WTC11 (cell line): ENCODE data around the gene POLR3H. TPM values are rescaled to one million over a fixed set of nuclear protein-coding genes. Genes with fewer than 3 reads are reported as not detected.

Experiments
- ATAC-seq: fragments of 200-7000 bp; cut with Tn5 transposase; 2 replicates; pipeline ENCODE4 v1.10.0; 2021; ENCODE audit warnings: mild to moderate bottlenecking, moderate library complexity
- CTCF ChIA-PET: fragments of 300-600 bp; sonication (Branson Sonifier 250); formaldehyde crosslinking; loops from one replicate; lab custom pipeline; 2021; ENCODE audit warnings: antibody characterized with exemption; lab: Charles Lee
- POLR2A ChIA-PET: fragments of 350-600 bp; sonication (Branson Sonifier 250); formaldehyde crosslinking; loops from one replicate; lab custom pipeline; 2021; ENCODE audit warnings: antibody characterized with exemption; lab: Charles Lee
- DNase-seq: peaks from one replicate; pipeline ENCODE4 v3.0.0; 2021; ENCODE audit warnings: low spot score
- H3K27ac Mint-ChIP-seq: 2 replicates; pipeline ENCODE4 v1.8.0; 2021; ENCODE audit warnings: mixed read lengths
- H3K27me3 Mint-ChIP-seq: 2 replicates; pipeline ENCODE4 v1.8.0; 2021; ENCODE audit warnings: low read depth, mild to moderate bottlenecking, moderate library complexity, mixed read lengths
- H3K36me3 Mint-ChIP-seq: 2 replicates; pipeline ENCODE4 v1.8.0; 2021; ENCODE audit warnings: mixed read lengths
- H3K4me1 Mint-ChIP-seq: 2 replicates; pipeline ENCODE4 v1.8.0; 2022; ENCODE audit warnings: mixed read lengths
- H3K4me3 Mint-ChIP-seq: 2 replicates; pipeline ENCODE4 v1.8.0; 2021; ENCODE audit warnings: mild to moderate bottlenecking, moderate library complexity, mixed read lengths
- H3K9me3 Mint-ChIP-seq: 2 replicates; pipeline ENCODE4 v1.8.0; 2021; ENCODE audit warnings: mixed read lengths
- CBFB ChIP-seq: sonication (generic); formaldehyde crosslinking; IDR thresholded peaks from 2 replicates; pipeline ENCODE4 v1.8.1; 2022; ENCODE audit warnings: mild to moderate bottlenecking, low read depth, missing genetic modification reagents
- ELF4 ChIP-seq: sonication (generic); formaldehyde crosslinking; IDR thresholded peaks from 2 replicates; pipeline ENCODE4 v1.8.1; 2022; ENCODE audit warnings: low read depth, mild to moderate bottlenecking, moderate library complexity, missing genetic modification reagents
- ESRRA ChIP-seq: sonication (generic); formaldehyde crosslinking; IDR thresholded peaks from 2 replicates; pipeline ENCODE4 v1.8.1; 2022; ENCODE audit warnings: mild to moderate bottlenecking, missing genetic modification reagents, borderline replicate concordance
- FOXJ3 ChIP-seq: sonication (generic); formaldehyde crosslinking; IDR thresholded peaks from 2 replicates; pipeline ENCODE4 v1.9.0; 2021; ENCODE audit warnings: missing genetic modification reagents, mild to moderate bottlenecking, borderline replicate concordance
- KAT7 ChIP-seq: sonication (generic); formaldehyde crosslinking; IDR thresholded peaks from 2 replicates; pipeline ENCODE4 v1.8.1; 2023; ENCODE audit warnings: missing genetic modification reagents, mild to moderate bottlenecking, borderline replicate concordance
- NR1H2 ChIP-seq: sonication (generic); formaldehyde crosslinking; IDR thresholded peaks from 2 replicates; pipeline ENCODE4 v1.9.0; 2021; ENCODE audit warnings: mild to moderate bottlenecking, moderate library complexity, missing genetic modification reagents
- RELA ChIP-seq: sonication (generic); formaldehyde crosslinking; IDR thresholded peaks from 2 replicates; pipeline ENCODE4 v1.8.1; 2022; ENCODE audit warnings: missing genetic modification reagents, mild to moderate bottlenecking, borderline replicate concordance
- ZNF263 ChIP-seq: sonication (generic); formaldehyde crosslinking; IDR thresholded peaks from 2 replicates; pipeline ENCODE4 v1.8.1; 2022; ENCODE audit warnings: low read depth, mild to moderate bottlenecking, moderate library complexity, missing genetic modification reagents
- total RNA-seq: library from RNA; stranded (reverse); gene quantifications from 3 replicates; pipeline ENCODE4 v1.2.3, GENCODE V29; 2021
- TF ChIP-seq, protein P1 (sequence below): sonication (generic); formaldehyde crosslinking; IDR thresholded peaks from 2 replicates; pipeline ENCODE4 v1.8.1; 2023; ENCODE audit warnings: mild to moderate bottlenecking, missing genetic modification reagents, moderate library complexity
- TF ChIP-seq, protein P2 (sequence below): sonication (generic); formaldehyde crosslinking; IDR thresholded peaks from 2 replicates; pipeline ENCODE4 v1.8.1; 2022; ENCODE audit warnings: low read depth, mild to moderate bottlenecking, moderate library complexity, missing genetic modification reagents, borderline replicate concordance
- TF ChIP-seq, protein P3 (sequence below): sonication (generic); formaldehyde crosslinking; IDR thresholded peaks from 2 replicates; pipeline ENCODE4 v1.8.1; 2023; ENCODE audit warnings: mild to moderate bottlenecking, missing genetic modification reagents
- TF ChIP-seq, protein P4 (sequence below): sonication (generic); formaldehyde crosslinking; conservative IDR thresholded peaks from 2 replicates; pipeline ENCODE4 v1.8.1; 2023; ENCODE audit warnings: mild to moderate bottlenecking, low read depth, missing genetic modification reagents, moderate library complexity
- TF ChIP-seq, protein P5 (sequence below): sonication (generic); formaldehyde crosslinking; IDR thresholded peaks from 2 replicates; pipeline ENCODE4 v1.8.1; 2022; ENCODE audit warnings: mild to moderate bottlenecking, moderate library complexity, missing genetic modification reagents
- TF ChIP-seq, protein P6 (sequence below): sonication (generic); formaldehyde crosslinking; IDR thresholded peaks from 2 replicates; pipeline ENCODE4 v1.8.0; 2022; ENCODE audit warnings: mild to moderate bottlenecking, missing genetic modification reagents
- TF ChIP-seq, protein P7 (sequence below): sonication (generic); formaldehyde crosslinking; IDR thresholded peaks from 2 replicates; pipeline ENCODE4 v1.8.0; 2023; ENCODE audit warnings: mild to moderate bottlenecking, missing genetic modification reagents
- TF ChIP-seq, protein P8 (sequence below): sonication (generic); formaldehyde crosslinking; IDR thresholded peaks from 2 replicates; pipeline ENCODE4 v1.8.1; 2023; ENCODE audit warnings: mild to moderate bottlenecking, moderate library complexity, missing genetic modification reagents

POLR3H gene
- total RNA-seq, 1 experiment from 2014 or later: 28.8 TPM

DNA sequence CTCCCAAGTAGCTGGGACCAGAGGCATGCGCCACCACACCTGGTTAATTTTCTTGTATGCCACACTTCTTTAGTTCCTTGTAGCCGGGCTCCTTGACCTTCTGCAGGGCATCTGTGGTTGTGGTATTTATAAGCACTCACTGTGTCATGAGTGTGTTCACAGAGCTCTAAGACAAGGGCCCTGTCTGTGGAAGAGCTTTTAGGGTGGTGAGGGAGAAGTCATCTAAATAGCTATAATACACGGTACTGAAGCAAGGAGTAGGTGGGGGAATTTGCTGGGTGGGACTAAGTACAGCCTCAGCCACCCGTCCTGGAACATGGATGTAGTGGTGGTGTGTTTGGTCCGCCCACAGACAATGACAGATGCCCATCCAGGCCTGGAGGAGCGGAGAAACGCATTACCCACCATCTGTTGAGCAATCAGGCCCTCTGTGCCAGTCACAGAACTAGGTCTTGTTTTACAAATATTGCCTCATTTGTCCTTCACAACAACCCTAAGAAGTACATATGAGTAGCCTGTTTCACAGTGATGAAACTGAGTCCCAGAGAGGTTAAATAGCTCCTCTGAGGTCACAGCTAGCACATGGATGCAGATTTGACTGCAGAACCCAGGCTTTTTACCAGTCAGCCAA is 65.3 kb downstream of the POLR3H start:
- Mint-ChIP-seq H3K27ac (peak overlapping the region; percentile 26; the same call in 1 of the 2 replicates), H3K36me3 (no peaks in the 10 kb centered on the region), H3K9me3 (no peaks in the 10 kb centered on the region), H3K4me1 (peaks cover 40% of the 10 kb centered on the region), H3K4me3 (no peak overlapping the region), H3K27me3 (no peaks in the 10 kb centered on the region)
- POLR2A ChIA-PET: interaction anchor here (2.3 kb wide), 1 partner anchor 10 kb away, joined by 12 read pairs; the partner anchor contains the start of genes ACO2 and PHF5A
- CTCF ChIA-PET: interaction anchor here (0.9 to 3.5 kb wide), 6 partner anchors 21 to 75 kb away, joined by 3 to 27 read pairs (median 6); no protein-coding TSS in a partner anchor
- ATAC-seq (no peak), DNase-seq (no peak)
- TF ChIP-seq ESRRA (no peak), RELA (CRISPR knock-in tag) (no peak), ZNF263 (no peak), CBFB (CRISPR knock-in tag) (no peak), KAT7 (no peak), NR1H2 (no peak), ELF4 (no peak), FOXJ3 (CRISPR knock-in tag) (no peak)
- TF ChIP-seq, protein P1, sequence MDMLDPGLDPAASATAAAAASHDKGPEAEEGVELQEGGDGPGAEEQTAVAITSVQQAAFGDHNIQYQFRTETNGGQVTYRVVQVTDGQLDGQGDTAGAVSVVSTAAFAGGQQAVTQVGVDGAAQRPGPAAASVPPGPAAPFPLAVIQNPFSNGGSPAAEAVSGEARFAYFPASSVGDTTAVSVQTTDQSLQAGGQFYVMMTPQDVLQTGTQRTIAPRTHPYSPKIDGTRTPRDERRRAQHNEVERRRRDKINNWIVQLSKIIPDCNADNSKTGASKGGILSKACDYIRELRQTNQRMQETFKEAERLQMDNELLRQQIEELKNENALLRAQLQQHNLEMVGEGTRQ (CRISPR knock-in tag): no peak
- TF ChIP-seq, protein P2, sequence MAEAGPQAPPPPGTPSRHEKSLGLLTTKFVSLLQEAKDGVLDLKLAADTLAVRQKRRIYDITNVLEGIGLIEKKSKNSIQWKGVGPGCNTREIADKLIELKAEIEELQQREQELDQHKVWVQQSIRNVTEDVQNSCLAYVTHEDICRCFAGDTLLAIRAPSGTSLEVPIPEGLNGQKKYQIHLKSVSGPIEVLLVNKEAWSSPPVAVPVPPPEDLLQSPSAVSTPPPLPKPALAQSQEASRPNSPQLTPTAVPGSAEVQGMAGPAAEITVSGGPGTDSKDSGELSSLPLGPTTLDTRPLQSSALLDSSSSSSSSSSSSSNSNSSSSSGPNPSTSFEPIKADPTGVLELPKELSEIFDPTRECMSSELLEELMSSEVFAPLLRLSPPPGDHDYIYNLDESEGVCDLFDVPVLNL: no peak
- TF ChIP-seq, protein P3, sequence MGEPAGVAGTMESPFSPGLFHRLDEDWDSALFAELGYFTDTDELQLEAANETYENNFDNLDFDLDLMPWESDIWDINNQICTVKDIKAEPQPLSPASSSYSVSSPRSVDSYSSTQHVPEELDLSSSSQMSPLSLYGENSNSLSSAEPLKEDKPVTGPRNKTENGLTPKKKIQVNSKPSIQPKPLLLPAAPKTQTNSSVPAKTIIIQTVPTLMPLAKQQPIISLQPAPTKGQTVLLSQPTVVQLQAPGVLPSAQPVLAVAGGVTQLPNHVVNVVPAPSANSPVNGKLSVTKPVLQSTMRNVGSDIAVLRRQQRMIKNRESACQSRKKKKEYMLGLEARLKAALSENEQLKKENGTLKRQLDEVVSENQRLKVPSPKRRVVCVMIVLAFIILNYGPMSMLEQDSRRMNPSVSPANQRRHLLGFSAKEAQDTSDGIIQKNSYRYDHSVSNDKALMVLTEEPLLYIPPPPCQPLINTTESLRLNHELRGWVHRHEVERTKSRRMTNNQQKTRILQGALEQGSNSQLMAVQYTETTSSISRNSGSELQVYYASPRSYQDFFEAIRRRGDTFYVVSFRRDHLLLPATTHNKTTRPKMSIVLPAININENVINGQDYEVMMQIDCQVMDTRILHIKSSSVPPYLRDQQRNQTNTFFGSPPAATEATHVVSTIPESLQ (CRISPR knock-in tag): no peak
- TF ChIP-seq, protein P4, sequence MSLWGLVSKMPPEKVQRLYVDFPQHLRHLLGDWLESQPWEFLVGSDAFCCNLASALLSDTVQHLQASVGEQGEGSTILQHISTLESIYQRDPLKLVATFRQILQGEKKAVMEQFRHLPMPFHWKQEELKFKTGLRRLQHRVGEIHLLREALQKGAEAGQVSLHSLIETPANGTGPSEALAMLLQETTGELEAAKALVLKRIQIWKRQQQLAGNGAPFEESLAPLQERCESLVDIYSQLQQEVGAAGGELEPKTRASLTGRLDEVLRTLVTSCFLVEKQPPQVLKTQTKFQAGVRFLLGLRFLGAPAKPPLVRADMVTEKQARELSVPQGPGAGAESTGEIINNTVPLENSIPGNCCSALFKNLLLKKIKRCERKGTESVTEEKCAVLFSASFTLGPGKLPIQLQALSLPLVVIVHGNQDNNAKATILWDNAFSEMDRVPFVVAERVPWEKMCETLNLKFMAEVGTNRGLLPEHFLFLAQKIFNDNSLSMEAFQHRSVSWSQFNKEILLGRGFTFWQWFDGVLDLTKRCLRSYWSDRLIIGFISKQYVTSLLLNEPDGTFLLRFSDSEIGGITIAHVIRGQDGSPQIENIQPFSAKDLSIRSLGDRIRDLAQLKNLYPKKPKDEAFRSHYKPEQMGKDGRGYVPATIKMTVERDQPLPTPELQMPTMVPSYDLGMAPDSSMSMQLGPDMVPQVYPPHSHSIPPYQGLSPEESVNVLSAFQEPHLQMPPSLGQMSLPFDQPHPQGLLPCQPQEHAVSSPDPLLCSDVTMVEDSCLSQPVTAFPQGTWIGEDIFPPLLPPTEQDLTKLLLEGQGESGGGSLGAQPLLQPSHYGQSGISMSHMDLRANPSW (CRISPR knock-in tag): no peak
- TF ChIP-seq, protein P5, sequence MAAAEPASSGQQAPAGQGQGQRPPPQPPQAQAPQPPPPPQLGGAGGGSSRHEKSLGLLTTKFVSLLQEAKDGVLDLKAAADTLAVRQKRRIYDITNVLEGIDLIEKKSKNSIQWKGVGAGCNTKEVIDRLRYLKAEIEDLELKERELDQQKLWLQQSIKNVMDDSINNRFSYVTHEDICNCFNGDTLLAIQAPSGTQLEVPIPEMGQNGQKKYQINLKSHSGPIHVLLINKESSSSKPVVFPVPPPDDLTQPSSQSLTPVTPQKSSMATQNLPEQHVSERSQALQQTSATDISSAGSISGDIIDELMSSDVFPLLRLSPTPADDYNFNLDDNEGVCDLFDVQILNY (CRISPR knock-in tag): no peak
- TF ChIP-seq, protein P6, sequence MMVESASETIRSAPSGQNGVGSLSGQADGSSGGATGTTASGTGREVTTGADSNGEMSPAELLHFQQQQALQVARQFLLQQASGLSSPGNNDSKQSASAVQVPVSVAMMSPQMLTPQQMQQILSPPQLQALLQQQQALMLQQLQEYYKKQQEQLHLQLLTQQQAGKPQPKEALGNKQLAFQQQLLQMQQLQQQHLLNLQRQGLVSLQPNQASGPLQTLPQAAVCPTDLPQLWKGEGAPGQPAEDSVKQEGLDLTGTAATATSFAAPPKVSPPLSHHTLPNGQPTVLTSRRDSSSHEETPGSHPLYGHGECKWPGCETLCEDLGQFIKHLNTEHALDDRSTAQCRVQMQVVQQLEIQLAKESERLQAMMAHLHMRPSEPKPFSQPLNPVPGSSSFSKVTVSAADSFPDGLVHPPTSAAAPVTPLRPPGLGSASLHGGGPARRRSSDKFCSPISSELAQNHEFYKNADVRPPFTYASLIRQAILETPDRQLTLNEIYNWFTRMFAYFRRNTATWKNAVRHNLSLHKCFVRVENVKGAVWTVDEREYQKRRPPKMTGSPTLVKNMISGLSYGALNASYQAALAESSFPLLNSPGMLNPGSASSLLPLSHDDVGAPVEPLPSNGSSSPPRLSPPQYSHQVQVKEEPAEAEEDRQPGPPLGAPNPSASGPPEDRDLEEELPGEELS (CRISPR knock-in tag): no peak
- TF ChIP-seq, protein P7, sequence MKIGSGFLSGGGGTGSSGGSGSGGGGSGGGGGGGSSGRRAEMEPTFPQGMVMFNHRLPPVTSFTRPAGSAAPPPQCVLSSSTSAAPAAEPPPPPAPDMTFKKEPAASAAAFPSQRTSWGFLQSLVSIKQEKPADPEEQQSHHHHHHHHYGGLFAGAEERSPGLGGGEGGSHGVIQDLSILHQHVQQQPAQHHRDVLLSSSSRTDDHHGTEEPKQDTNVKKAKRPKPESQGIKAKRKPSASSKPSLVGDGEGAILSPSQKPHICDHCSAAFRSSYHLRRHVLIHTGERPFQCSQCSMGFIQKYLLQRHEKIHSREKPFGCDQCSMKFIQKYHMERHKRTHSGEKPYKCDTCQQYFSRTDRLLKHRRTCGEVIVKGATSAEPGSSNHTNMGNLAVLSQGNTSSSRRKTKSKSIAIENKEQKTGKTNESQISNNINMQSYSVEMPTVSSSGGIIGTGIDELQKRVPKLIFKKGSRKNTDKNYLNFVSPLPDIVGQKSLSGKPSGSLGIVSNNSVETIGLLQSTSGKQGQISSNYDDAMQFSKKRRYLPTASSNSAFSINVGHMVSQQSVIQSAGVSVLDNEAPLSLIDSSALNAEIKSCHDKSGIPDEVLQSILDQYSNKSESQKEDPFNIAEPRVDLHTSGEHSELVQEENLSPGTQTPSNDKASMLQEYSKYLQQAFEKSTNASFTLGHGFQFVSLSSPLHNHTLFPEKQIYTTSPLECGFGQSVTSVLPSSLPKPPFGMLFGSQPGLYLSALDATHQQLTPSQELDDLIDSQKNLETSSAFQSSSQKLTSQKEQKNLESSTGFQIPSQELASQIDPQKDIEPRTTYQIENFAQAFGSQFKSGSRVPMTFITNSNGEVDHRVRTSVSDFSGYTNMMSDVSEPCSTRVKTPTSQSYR (CRISPR knock-in tag): no peak
- TF ChIP-seq, protein P8, sequence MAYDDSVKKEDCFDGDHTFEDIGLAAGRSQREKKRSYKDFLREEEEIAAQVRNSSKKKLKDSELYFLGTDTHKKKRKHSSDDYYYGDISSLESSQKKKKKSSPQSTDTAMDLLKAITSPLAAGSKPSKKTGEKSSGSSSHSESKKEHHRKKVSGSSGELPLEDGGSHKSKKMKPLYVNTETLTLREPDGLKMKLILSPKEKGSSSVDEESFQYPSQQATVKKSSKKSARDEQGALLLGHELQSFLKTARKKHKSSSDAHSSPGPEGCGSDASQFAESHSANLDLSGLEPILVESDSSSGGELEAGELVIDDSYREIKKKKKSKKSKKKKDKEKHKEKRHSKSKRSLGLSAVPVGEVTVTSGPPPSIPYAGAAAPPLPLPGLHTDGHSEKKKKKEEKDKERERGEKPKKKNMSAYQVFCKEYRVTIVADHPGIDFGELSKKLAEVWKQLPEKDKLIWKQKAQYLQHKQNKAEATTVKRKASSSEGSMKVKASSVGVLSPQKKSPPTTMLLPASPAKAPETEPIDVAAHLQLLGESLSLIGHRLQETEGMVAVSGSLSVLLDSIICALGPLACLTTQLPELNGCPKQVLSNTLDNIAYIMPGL (CRISPR knock-in tag): no peak
